AG09309 (cell line): Measurements from ENCODE around the gene ACO2.
A peak's percentile ranks its signal among the peaks of the same experiment; 100 is the strongest.

Experiments
- DNase-seq: peaks from one replicate; pipeline ENCODE4 v3.0.0-alpha.2; 2010; ENCODE audit warnings: low read depth
- H3K4me3 ChIP-seq: 2 replicates; pipeline ENCODE4 v1.5.1; 2011; ENCODE audit warnings: mild to moderate bottlenecking, low read depth, low read length, moderate library complexity; ENCODE audit not compliant: control insufficient read depth
- TF ChIP-seq, protein P1 (sequence below): IDR thresholded peaks from 2 replicates; pipeline ENCODE4 v1.5.1; 2011; ENCODE audit warnings: mild to moderate bottlenecking, low read depth, low read length, inconsistent platforms; ENCODE audit not compliant: insufficient read depth, control insufficient read depth; ENCODE audit errors: missing control alignments

ACO2 gene

DNA sequence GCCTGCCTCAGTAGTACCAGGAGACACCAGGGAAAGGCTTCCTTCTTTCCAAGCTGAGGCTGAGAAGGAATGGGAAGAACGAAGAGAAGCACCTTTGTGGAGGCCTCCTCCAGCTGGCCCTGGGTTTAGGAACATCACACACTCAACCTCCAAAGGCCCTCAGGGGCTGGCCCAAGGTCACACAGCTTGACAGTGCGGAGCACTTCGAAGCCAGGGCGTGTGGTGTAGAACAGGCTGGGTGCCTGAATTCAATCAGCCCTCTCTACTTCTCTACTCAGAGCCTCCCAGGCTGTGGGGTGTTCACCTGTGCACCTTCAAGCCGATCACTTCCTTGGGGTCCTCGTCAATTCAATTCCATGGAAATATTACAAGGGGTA is 91.2 kb downstream of the ACO2 start:
- H3K4me3 ChIP-seq, result no peak overlapping the region
- DNase-seq, result no peak
- TF ChIP-seq, protein P1, sequence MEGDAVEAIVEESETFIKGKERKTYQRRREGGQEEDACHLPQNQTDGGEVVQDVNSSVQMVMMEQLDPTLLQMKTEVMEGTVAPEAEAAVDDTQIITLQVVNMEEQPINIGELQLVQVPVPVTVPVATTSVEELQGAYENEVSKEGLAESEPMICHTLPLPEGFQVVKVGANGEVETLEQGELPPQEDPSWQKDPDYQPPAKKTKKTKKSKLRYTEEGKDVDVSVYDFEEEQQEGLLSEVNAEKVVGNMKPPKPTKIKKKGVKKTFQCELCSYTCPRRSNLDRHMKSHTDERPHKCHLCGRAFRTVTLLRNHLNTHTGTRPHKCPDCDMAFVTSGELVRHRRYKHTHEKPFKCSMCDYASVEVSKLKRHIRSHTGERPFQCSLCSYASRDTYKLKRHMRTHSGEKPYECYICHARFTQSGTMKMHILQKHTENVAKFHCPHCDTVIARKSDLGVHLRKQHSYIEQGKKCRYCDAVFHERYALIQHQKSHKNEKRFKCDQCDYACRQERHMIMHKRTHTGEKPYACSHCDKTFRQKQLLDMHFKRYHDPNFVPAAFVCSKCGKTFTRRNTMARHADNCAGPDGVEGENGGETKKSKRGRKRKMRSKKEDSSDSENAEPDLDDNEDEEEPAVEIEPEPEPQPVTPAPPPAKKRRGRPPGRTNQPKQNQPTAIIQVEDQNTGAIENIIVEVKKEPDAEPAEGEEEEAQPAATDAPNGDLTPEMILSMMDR, result no peak

DNA sequence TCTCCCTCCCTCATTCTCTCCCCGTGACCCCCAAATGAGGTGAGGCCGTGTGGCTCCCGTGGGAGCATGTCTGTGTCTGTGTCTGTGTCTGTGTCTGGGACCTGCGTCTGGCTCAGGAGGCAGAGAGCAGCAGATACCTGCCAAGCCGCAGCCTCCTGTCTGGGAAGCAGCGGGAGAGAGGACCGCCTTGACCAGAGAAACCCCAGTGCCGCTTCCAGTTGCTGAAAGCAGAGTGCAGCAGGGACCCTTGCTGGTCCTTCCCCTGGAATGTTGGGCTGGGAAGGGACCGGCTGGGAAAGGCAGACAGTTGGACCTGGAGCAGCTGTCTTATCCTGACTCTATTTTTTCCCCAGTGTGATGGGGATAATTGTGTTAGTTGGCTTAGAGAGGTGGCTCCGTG is 92.4 kb downstream of the ACO2 start:
- TF ChIP-seq, protein P1, result no peak
- H3K4me3 ChIP-seq, result no peak overlapping the region
- no peak for DNase-seq

DNA sequence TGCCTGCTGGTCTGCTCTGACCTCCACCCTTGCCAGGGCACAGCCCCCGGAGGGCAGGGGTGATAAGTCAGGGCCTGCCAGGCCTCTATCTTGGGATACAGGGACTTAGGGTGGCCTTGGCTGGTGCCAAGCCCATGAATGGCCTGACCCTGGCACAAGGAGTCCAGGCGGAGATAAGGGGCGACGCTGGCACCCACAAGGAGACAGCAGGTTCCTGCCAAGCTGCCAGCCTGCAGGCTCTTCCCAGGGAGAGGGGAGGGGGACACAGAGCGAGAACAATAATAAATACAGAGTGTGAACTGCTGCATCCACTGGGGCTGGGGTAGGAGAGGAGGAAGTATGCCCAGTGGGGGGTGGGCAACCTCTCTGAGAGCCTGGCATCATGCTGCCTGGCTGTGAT is 92.9 kb downstream of the ACO2 start:
- DNase-seq, result no peak
- no peak overlapping the region for H3K4me3 ChIP-seq

DNA sequence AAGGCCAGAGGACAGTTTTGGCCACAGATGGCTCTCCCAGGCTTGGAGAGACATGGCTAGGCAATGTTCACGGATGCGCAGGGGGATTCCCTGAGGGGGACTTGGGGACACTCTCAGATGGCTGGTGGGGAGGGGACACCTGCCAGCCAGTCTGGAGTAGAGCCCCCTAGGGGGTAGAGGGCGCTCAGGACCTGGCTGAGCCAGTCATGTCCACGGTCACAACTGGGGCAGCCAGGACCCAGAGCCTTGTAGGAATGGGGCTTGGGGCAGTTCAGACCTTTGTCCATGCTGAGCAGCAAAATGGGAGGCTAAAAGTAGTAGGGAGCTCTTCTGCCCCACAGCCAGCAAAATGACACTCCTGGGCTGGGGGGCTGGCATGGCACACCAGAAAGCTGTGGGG is 93.5 kb downstream of the ACO2 start:
- TF ChIP-seq, protein P1, result no peak
- no peak for DNase-seq
- no peak overlapping the region for H3K4me3 ChIP-seq

More for the DNA sequence above, 92.9 kb downstream of the ACO2 start:
- TF ChIP-seq, protein P1, result no peak

DNA sequence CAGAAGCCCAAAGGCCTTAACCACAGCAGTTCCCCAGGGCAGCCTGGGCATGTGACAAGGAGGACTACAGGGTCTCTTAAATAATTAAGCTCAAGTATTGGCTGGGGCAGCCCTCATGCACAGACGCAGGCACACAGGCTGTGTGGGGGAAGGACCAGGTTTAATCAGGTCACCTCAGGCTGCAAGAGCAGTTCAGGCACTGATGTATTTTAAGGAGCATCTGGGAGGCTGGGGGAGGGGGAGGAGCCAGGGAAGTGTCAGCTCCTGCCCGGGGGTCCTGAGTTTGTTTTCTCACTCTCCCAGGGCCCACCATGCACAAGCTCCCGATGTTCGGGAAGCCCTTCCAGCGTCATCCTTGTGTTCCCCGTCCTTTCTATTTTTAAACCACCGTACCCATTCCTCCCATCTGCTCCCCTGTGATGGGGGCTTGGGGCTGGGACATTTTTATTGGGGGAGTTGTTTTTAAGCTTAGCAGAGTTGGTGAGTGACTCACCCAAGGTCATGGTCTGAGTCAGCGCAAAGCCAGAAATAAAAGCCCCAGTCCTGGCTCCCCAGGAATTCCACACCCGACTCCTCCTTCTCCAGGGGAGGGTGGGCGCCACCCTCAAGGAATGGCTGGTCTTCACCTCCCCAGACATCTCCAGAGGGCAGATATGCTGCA is 94.3 kb downstream of the ACO2 start:
- peak overlapping the region; percentile 14; the same call in 1 of the 2 replicates for H3K4me3 ChIP-seq
- TF ChIP-seq, protein P1, result no peak
- DNase-seq, result no peak

DNA sequence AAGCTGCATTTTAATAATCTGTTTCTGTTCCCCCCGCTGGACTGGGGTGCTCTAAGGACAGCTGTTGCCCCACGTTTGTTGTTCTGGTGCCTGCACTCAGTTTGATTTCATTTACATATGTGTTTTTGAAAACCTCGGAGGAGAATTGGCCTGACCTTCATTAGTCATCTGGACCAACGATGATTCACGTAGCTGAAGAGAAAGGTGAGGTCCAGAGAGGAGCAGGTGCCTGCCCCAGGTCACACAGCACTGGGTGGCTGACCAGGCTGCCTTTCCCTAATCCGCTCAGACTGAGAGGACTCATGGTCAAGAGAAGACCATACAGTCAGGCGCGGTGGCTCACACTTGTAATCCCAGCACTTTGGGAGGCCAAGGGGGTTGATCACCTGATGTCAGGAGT is 95.6 kb downstream of the ACO2 start:
- DNase-seq, result no peak
- no peak overlapping the region for H3K4me3 ChIP-seq
- TF ChIP-seq, protein P1, result no peak

DNA sequence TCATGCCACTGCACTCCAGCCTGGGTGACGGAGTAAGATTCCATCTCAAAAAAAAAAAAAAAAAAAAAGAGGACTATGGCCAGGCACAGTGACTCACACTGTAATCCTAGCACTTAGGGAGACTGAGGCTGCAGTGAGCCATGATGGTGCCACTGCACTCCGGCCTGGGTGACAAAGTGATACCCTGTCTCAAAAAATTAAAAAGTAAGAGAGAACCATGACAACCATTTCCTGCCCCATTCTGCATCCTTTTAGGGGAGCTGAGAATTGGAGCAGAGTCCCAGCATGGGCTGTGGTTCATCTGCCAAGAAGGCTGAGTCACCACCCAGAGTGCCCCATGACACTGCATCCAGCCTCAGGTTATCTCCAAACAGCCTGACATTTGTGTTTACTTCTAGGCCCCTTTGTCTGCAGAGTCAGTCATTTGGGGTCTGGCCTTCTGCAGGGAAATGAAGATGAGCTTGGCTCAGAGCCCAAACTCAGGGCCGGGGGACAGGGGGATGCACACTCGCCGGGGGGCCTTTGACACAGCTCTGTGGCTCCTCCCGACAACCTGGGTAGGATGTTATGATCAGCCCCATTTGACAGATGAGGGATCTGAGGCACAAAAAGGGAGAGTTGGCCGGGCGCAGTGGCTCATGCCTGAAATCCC is 96.6 kb downstream of the ACO2 start:
- H3K4me3 ChIP-seq, result no peak overlapping the region
- DNase-seq, result no peak
- TF ChIP-seq, protein P1, result no peak
